ENCODE results near the gene FZD2.

Gene FZD2

DNA sequence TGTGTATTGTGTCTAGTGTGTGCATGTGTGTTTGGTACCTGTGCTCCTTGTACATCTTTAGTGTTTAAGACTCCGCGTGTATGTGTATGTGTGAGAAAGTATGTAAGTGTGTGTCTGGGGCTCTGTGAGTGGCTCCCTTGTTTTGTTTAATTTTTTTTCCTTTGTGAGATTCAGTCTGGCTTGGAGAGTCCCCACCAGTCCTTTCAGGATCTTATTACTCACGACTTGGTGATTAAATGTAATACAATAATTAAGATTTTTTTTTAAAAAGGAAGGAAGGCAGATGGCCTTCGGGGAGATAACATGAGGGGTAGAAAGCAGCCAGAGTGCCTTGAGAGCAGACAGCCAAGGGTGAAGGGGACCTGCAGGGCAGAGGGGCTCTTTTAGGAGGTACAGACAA lies 33.9 kb downstream of the FZD2 start:
- Histone ChIP-seq H3K4me3 (ENCODE audit: severe bottlenecking) (no peak overlapping the region), H3K9me3 (ENCODE audit: severe bottlenecking) (no peaks in the 10 kb centered on the region), H3K27ac (ENCODE audit: poor library complexity, severe bottlenecking) (no peak overlapping the region), H3K36me3 (ENCODE audit: low read depth) (no peaks in the 10 kb centered on the region), H3K27me3 (ENCODE audit: insufficient read depth, poor library complexity, severe bottlenecking) (no peaks in the 10 kb centered on the region), H3K4me1 (ENCODE audit: insufficient read depth, poor library complexity, severe bottlenecking) (peaks cover 12% of the 10 kb centered on the region)
- ATAC-seq (ENCODE audit: low read depth) (no peak), DNase-seq (ENCODE audit: low spot score) (no peak)
- TF ChIP-seq, protein P1, sequence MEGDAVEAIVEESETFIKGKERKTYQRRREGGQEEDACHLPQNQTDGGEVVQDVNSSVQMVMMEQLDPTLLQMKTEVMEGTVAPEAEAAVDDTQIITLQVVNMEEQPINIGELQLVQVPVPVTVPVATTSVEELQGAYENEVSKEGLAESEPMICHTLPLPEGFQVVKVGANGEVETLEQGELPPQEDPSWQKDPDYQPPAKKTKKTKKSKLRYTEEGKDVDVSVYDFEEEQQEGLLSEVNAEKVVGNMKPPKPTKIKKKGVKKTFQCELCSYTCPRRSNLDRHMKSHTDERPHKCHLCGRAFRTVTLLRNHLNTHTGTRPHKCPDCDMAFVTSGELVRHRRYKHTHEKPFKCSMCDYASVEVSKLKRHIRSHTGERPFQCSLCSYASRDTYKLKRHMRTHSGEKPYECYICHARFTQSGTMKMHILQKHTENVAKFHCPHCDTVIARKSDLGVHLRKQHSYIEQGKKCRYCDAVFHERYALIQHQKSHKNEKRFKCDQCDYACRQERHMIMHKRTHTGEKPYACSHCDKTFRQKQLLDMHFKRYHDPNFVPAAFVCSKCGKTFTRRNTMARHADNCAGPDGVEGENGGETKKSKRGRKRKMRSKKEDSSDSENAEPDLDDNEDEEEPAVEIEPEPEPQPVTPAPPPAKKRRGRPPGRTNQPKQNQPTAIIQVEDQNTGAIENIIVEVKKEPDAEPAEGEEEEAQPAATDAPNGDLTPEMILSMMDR (IDR thresholded peaks at IDR 0.05; ENCODE audit: poor library complexity, severe bottlenecking) = no peak

DNA sequence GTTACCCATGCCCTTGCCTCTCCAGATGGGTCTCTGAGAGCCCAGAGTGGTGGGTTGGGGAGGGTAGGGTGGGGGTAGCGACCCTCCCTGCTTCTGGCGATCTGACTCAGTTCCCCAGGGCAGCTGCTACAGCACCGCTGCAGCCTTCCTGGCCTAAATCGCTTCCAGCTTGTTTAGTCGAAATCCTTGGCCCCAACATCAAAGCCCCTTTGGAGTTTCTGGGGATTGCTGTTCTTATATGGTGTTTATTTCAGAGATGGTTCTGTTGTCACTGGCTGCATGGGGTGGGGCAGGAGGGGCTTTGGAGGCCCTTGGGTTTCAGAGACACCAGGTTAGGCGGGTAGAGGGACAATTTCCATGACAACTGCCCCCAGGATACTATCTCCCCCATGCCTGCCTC lies 35.9 kb downstream of the FZD2 start:
- TF ChIP-seq, protein P1 (IDR thresholded peaks at IDR 0.05; ENCODE audit: poor library complexity, severe bottlenecking) = no peak
- no peaks in the 10 kb centered on the region for H3K9me3 ChIP-seq (ENCODE audit: severe bottlenecking)
- DNase-seq (ENCODE audit: low spot score) = no peak
- H3K4me1 ChIP-seq (ENCODE audit: insufficient read depth, poor library complexity, severe bottlenecking) = no peaks in the 10 kb centered on the region
- no peaks in the 10 kb centered on the region for H3K27me3 ChIP-seq (ENCODE audit: insufficient read depth, poor library complexity, severe bottlenecking)
- no peak overlapping the region for H3K4me3 ChIP-seq (ENCODE audit: severe bottlenecking)
- ATAC-seq (ENCODE audit: low read depth) = no peak
- no peak overlapping the region for H3K27ac ChIP-seq (ENCODE audit: poor library complexity, severe bottlenecking)
- no peaks in the 10 kb centered on the region for H3K36me3 ChIP-seq (ENCODE audit: low read depth)

DNA sequence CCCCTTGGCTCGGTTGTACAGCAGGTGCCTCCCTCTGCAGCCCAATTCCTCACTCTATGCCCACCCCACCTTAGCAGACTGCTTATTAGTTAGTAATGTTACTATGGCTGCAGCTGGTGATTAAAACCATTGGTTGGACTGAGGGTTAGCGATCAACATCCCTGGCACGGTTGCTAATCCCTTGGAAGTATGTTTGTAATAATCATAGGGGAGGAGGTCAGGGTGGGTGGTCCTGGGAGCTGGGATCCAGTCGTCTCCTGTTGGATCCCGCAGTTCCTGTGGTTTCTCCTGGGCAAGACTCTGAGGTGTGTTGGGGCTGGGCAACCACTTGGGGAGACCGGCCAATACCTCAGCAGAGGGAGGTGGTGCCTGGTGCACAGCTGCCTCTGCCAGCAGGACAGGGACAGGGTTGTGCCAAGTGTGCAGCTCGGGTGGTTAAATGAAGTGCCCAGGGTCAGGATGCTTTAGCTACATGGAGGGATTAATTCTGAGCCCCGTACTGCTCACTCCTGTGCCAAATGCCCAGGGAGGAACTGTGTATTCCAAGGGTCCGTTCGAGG lies 38.0 kb downstream of the FZD2 start:
- Histone ChIP-seq H3K36me3 (ENCODE audit: low read depth) (no peaks in the 10 kb centered on the region), H3K27ac (ENCODE audit: poor library complexity, severe bottlenecking) (no peak overlapping the region), H3K9me3 (ENCODE audit: severe bottlenecking) (no peaks in the 10 kb centered on the region), H3K4me1 (ENCODE audit: insufficient read depth, poor library complexity, severe bottlenecking) (peaks cover 9% of the 10 kb centered on the region), H3K27me3 (ENCODE audit: insufficient read depth, poor library complexity, severe bottlenecking) (no peaks in the 10 kb centered on the region), H3K4me3 (ENCODE audit: severe bottlenecking) (no peak overlapping the region)
- ATAC-seq (ENCODE audit: low read depth) (no peak), DNase-seq (ENCODE audit: low spot score) (no peak)
- TF ChIP-seq, protein P1 (IDR thresholded peaks at IDR 0.05; ENCODE audit: poor library complexity, severe bottlenecking) = no peak

DNA sequence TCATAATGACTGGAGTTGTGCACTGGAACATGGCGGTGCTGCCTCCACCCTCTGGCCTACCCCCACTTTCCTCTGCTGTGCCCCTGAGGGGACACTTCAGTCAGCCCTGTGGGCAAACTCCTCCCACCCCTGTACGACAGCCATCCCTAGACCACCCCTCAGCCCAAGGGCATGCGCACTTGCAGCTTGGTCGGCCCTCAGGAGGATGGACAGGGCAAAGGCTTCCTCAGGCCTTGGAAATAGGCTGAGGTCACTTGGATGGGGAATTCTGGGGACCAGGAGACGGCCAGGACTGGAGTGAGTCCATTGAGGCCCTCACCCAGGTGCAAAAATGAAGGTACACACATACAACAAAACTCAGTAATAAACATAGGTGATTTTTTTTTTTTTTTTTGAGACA lies 41.0 kb downstream of the FZD2 start:
- H3K27me3 ChIP-seq (ENCODE audit: insufficient read depth, poor library complexity, severe bottlenecking) = no peaks in the 10 kb centered on the region
- ATAC-seq (ENCODE audit: low read depth) (no peak), DNase-seq (ENCODE audit: low spot score) (no peak)
- TF ChIP-seq, protein P1 (IDR thresholded peaks at IDR 0.05; ENCODE audit: poor library complexity, severe bottlenecking) = no peak
- H3K27ac ChIP-seq (ENCODE audit: poor library complexity, severe bottlenecking) = no peak overlapping the region
- no peaks in the 10 kb centered on the region for H3K9me3 ChIP-seq (ENCODE audit: severe bottlenecking)
- no peak overlapping the region for H3K4me3 ChIP-seq (ENCODE audit: severe bottlenecking)
- H3K4me1 ChIP-seq (ENCODE audit: insufficient read depth, poor library complexity, severe bottlenecking) = peaks cover 9% of the 10 kb centered on the region
- no peaks in the 10 kb centered on the region for H3K36me3 ChIP-seq (ENCODE audit: low read depth)

DNA sequence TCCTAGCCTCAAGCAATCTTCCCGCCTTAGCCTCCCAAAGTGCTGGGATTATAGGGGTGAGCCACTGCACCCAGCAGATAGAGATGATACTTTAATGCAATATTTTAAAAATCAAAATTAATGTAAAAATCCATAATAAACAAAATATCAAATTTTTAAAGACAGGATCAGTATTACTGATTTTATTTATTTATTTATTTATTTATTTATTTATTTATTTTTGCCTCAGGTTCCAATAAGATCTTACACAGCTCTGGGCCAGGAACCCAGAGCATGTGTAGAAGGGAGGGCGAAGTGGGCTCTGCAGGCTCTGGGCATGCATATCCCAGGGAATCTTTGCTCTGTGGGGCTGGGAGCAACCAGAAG lies 41.6 kb downstream of the FZD2 start:
- Histone ChIP-seq H3K36me3 (ENCODE audit: low read depth) (no peaks in the 10 kb centered on the region), H3K4me3 (ENCODE audit: severe bottlenecking) (no peak overlapping the region), H3K27me3 (ENCODE audit: insufficient read depth, poor library complexity, severe bottlenecking) (no peaks in the 10 kb centered on the region), H3K9me3 (ENCODE audit: severe bottlenecking) (no peaks in the 10 kb centered on the region), H3K4me1 (ENCODE audit: insufficient read depth, poor library complexity, severe bottlenecking) (peaks cover 9% of the 10 kb centered on the region), H3K27ac (ENCODE audit: poor library complexity, severe bottlenecking) (no peak overlapping the region)
- DNase-seq (ENCODE audit: low spot score) = no peak
- TF ChIP-seq, protein P1 (IDR thresholded peaks at IDR 0.05; ENCODE audit: poor library complexity, severe bottlenecking) = no peak
- ATAC-seq (ENCODE audit: low read depth) = no peak; the same call in 2 of the 3 replicates

Measured in RWPE2 (cell line).